HEK293 (cell line): ENCODE results near the gene RNF123.

ENCODE experiments used
- CTCF ChIA-PET: fragments of 350-600 bp; formaldehyde crosslinking; extraction: SDS; loops from one replicate; lab custom pipeline; 2021; ENCODE audit warnings: antibody characterized with exemption; lab: Yijun Ruan, JAX
- POLR2A ChIA-PET: fragments of 300-600 bp; formaldehyde crosslinking; extraction: SDS; loops from one replicate; lab custom pipeline; 2020; ENCODE audit warnings: antibody characterized with exemption, inconsistent platforms; lab: Yijun Ruan, JAX
- H3K27ac ChIP-seq: fragments of 200-500 bp; sonication (Bioruptor generic); 2 replicates; pipeline ENCODE4 v1.5.1; 2014; ENCODE audit warnings: low read depth, low read length, control low read depth, inconsistent platforms; ENCODE audit errors: extremely low read depth
- H3K36me3 ChIP-seq, 2 experiments: fragments of 200-500 bp in 1 of 2; sonication (Bioruptor generic) in 1 of 2; 1 replicate in 1 of 2; 2 replicates in 1 of 2; pipeline ENCODE4 v1.5.1; 2014 to 2017; ENCODE audit warnings: inconsistent platforms in 2 of 2, low read length in 2 of 2; ENCODE audit not compliant: control insufficient read depth in 2 of 2, insufficient read depth in 1 of 2
- H3K4me1 ChIP-seq: fragments of 200-500 bp; sonication (Bioruptor generic); 2 replicates; pipeline ENCODE4 v1.5.1; 2014; ENCODE audit warnings: mild to moderate bottlenecking, low read length, inconsistent platforms; ENCODE audit not compliant: control insufficient read depth, insufficient read depth
- H3K4me3 ChIP-seq: 2 replicates; pipeline ENCODE4 v1.5.1; 2011; ENCODE audit warnings: low read depth, mild to moderate bottlenecking, control low read depth, low read length, moderate library complexity
- H3K9me3 ChIP-seq: fragments of 200-500 bp; sonication (Bioruptor generic); 2 replicates; pipeline ENCODE4 v1.5.1; 2014; ENCODE audit warnings: low read depth, low read length, inconsistent platforms; ENCODE audit not compliant: control insufficient read depth, insufficient read depth
- GLIS2 ChIP-seq: fragments of 450-650 bp; formaldehyde crosslinking; IDR thresholded peaks from 2 replicates; pipeline ENCODE4 v1.5.1; 2016; ENCODE audit warnings: missing biosample characterization, missing genetic modification characterization
- PRDM1 ChIP-seq: fragments of 450-650 bp; formaldehyde crosslinking; IDR thresholded peaks from 2 replicates; pipeline ENCODE4; 2016; ENCODE audit warnings: missing biosample characterization, missing genetic modification characterization
- SETDB1 ChIP-seq: IDR thresholded peaks from one replicate; pipeline ENCODE4 v1.6.1; 2017; ENCODE audit warnings: mild to moderate bottlenecking, low read length, moderate library complexity, mixed read lengths; ENCODE audit not compliant: insufficient read length
- SP2 ChIP-seq: fragments of 450-650 bp; formaldehyde crosslinking; IDR thresholded peaks from 2 replicates; pipeline ENCODE4 v1.5.1; 2016; ENCODE audit warnings: missing biosample characterization, missing genetic modification characterization
- SP3 ChIP-seq: fragments of 450-650 bp; formaldehyde crosslinking; IDR thresholded peaks from 2 replicates; pipeline ENCODE4 v1.5.1; 2016; ENCODE audit warnings: missing biosample characterization, missing genetic modification characterization
- ZNF112 ChIP-seq: fragments of 450-650 bp; formaldehyde crosslinking; IDR thresholded peaks from 2 replicates; pipeline ENCODE4 v1.5.0; 2017; ENCODE audit warnings: missing biosample characterization, missing genetic modification characterization
- ZNF140 ChIP-seq: fragments of 450-650 bp; formaldehyde crosslinking; IDR thresholded peaks from 2 replicates; pipeline ENCODE4 v1.5.1; 2016; ENCODE audit warnings: missing biosample characterization, missing genetic modification characterization
- ZNF146 ChIP-seq: fragments of 450-650 bp; formaldehyde crosslinking; IDR thresholded peaks from 2 replicates; pipeline ENCODE4 v1.5.1; 2016; ENCODE audit warnings: missing biosample characterization, missing genetic modification characterization
- ZNF174 ChIP-seq: fragments of 450-650 bp; formaldehyde crosslinking; IDR thresholded peaks from 2 replicates; pipeline ENCODE4 v1.5.0; 2017; ENCODE audit warnings: missing biosample characterization, mild to moderate bottlenecking, missing genetic modification characterization
- ZNF175 ChIP-seq: fragments of 450-650 bp; formaldehyde crosslinking; IDR thresholded peaks from 2 replicates; pipeline ENCODE4 v1.5.1; 2016; ENCODE audit warnings: missing biosample characterization, missing genetic modification characterization
- ZNF426 ChIP-seq: fragments of 450-650 bp; formaldehyde crosslinking; IDR thresholded peaks from 2 replicates; pipeline ENCODE4 v1.5.1; 2017; ENCODE audit warnings: missing biosample characterization, missing genetic modification characterization, mild to moderate bottlenecking, inconsistent platforms, moderate library complexity
- ZNF544 ChIP-seq: fragments of 450-650 bp; formaldehyde crosslinking; IDR thresholded peaks from 2 replicates; pipeline ENCODE4 v1.5.0; 2017; ENCODE audit warnings: missing biosample characterization, missing genetic modification characterization
- ZNF624 ChIP-seq: fragments of 450-650 bp; formaldehyde crosslinking; IDR thresholded peaks from 2 replicates; pipeline ENCODE4 v1.5.1; 2017; ENCODE audit warnings: missing biosample characterization, missing genetic modification characterization
- ZNF629 ChIP-seq: fragments of 450-650 bp; formaldehyde crosslinking; IDR thresholded peaks from 2 replicates; pipeline ENCODE4 v1.5.1; 2017; ENCODE audit warnings: missing biosample characterization, missing genetic modification characterization
- ZNF664 ChIP-seq: fragments of 450-650 bp; formaldehyde crosslinking; IDR thresholded peaks from 2 replicates; pipeline ENCODE4 v1.5.1; 2016; ENCODE audit warnings: missing biosample characterization, missing genetic modification characterization
- ZNF670 ChIP-seq: fragments of 450-650 bp; formaldehyde crosslinking; IDR thresholded peaks from 2 replicates; pipeline ENCODE4 v1.5.1; 2016; ENCODE audit warnings: missing biosample characterization, missing genetic modification characterization, low read depth
- ZNF76 ChIP-seq: fragments of 450-650 bp; formaldehyde crosslinking; IDR thresholded peaks from 2 replicates; pipeline ENCODE4; 2016; ENCODE audit warnings: low read depth, missing biosample characterization, missing genetic modification characterization, borderline replicate concordance
- ZSCAN23 ChIP-seq: fragments of 450-650 bp; formaldehyde crosslinking; IDR thresholded peaks from 2 replicates; pipeline ENCODE4 v1.5.1; 2016; ENCODE audit warnings: missing biosample characterization, missing genetic modification characterization
- TF ChIP-seq, protein P1 (sequence below): fragments of 450-650 bp; formaldehyde crosslinking; IDR thresholded peaks from 2 replicates; pipeline ENCODE4 v1.5.1; 2016; ENCODE audit warnings: missing biosample characterization, missing genetic modification characterization

The RNF123 gene

DNA sequence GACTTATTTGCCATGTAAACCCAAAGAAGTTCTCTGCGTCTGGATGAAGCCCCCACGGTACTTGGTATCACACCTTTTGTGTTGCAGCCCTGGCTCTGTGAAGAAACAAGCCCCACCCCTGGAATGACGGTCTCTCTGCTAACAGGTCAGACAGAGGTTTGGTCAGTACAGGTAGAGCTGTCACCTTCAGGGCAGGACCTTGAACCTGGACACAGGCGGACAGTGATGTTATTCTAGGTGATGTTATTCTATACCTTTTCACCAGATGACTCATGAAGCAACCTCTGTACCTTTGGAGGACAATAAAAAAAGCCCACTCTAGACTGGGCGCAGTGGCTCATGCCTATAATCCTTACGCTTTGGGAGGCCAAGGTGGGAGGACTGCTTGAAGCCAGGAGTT is 45.4 kb downstream of the RNF123 start (continued):
- TF ChIP-seq PRDM1 (no peak), ZNF624 (tag by site-specific recombination) (no peak), SETDB1 (no peak), SP2 (tag by site-specific recombination) (no peak), ZSCAN23 (tag by site-specific recombination) (no peak), ZNF174 (tag by site-specific recombination) (no peak)

DNA sequence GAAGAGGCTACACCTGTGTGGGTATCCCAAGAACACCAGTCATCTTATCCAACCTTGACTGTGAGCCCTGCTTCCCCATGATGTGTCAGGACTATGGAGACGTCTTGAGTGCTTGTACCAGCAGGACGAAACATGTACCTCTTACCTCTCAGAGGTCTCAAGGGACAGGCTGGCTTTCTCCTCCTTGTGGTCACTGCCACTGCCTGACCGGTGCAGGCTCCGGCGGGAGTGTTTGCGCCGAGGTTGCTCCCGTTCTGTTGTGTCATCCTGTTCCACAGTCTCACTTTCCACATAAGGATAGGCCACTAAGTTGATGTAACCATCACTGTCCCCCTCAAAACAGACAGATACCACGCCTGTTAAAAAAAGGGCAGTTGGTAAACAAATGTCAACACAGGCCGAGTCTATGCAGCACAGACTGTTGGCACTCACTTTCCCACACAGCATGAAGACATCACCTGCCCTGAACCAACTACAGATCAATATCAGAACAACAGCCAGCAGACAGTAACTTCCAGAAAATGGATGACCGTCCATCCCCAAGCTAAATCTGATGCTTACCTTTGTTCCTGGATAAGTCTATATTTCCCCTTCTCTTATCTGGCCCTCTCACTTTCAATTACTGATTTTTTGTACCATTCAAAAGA is 48.8 kb downstream of the RNF123 start:
- TF ChIP-seq ZNF629 (tag by site-specific recombination), result no peak
- no peak for TF ChIP-seq ZNF175 (tag by site-specific recombination)
- TF ChIP-seq ZNF76 (tag by site-specific recombination), result no peak
- no peak for TF ChIP-seq ZNF174 (tag by site-specific recombination)
- TF ChIP-seq ZNF112 (tag by site-specific recombination), result no peak
- no peak for TF ChIP-seq SP3 (tag by site-specific recombination)
- TF ChIP-seq, protein P1, sequence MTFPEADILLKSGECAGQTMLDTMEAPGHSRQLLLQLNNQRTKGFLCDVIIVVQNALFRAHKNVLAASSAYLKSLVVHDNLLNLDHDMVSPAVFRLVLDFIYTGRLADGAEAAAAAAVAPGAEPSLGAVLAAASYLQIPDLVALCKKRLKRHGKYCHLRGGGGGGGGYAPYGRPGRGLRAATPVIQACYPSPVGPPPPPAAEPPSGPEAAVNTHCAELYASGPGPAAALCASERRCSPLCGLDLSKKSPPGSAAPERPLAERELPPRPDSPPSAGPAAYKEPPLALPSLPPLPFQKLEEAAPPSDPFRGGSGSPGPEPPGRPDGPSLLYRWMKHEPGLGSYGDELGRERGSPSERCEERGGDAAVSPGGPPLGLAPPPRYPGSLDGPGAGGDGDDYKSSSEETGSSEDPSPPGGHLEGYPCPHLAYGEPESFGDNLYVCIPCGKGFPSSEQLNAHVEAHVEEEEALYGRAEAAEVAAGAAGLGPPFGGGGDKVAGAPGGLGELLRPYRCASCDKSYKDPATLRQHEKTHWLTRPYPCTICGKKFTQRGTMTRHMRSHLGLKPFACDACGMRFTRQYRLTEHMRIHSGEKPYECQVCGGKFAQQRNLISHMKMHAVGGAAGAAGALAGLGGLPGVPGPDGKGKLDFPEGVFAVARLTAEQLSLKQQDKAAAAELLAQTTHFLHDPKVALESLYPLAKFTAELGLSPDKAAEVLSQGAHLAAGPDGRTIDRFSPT, result no peak
- TF ChIP-seq GLIS2 (tag by site-specific recombination), result no peak
- no peak for TF ChIP-seq ZNF670 (tag by site-specific recombination)
- no peaks in the 10 kb centered on the region for H3K9me3 ChIP-seq
- POLR2A ChIA-PET, result no interaction called here
- CTCF ChIA-PET, result no interaction called here
- H3K27ac ChIP-seq, result no peak overlapping the region
- H3K36me3 ChIP-seq, result peaks cover 21 to 70% of the 10 kb centered on the region in 2 experiments; a peak in 2 of 3 replicates
- H3K4me1 ChIP-seq, result no peaks in the 10 kb centered on the region
- H3K4me3 ChIP-seq, result no peak overlapping the region

DNA sequence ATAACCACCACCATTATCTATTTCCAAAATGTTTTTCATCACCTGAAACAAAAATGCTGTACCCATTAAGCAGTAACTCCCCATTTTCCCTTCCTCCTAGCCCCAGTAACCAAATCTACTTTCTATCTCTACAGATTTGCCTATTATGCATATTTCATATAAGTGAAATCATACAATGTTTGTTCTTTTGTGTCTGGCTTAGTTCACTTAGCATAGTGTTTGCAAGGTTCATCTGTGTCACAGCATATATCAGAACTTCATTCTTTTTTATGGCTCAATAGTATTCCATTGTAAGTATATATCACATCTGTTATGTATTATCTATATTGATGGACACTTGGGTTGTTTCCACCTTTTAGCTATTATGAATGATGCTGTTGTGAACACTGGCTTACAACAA is 51.1 kb downstream of the RNF123 start:
- Histone ChIP-seq H3K4me1 (no peaks in the 10 kb centered on the region), H3K27ac (no peak overlapping the region), H3K9me3 (no peaks in the 10 kb centered on the region), H3K4me3 (no peak overlapping the region), H3K36me3 (peaks cover 16 to 63% of the 10 kb centered on the region in 2 experiments; a peak in 2 of 3 replicates)
- TF ChIP-seq SP3 (tag by site-specific recombination), result no peak
- no peak for TF ChIP-seq ZNF544
- TF ChIP-seq ZNF146, result peak; percentile 68
- no peak for TF ChIP-seq ZNF664 (tag by site-specific recombination)
- POLR2A ChIA-PET, result no interaction called here
- CTCF ChIA-PET, result no interaction called here

GRCh38 chr3:49745986-49746385 is 56.6 kb downstream of the RNF123 start:
- CTCF ChIA-PET, result no interaction called here
- Histone ChIP-seq H3K4me3 (no peak overlapping the region), H3K36me3 (peaks cover 6 to 56% of the 10 kb centered on the region in 2 experiments; a peak in 2 of 3 replicates), H3K4me1 (no peaks in the 10 kb centered on the region)
- TF ChIP-seq ZNF426 (tag by site-specific recombination) (no peak), ZNF140 (tag by site-specific recombination) (peak; percentile 51; the same call in 1 of the 2 replicates)
- TF ChIP-seq, all 188 proteins: peak for 1
- Histone ChIP-seq H3K27ac (no peak overlapping the region), H3K9me3 (no peaks in the 10 kb centered on the region)
- POLR2A ChIA-PET, result no interaction called here
